Measurements from ENCODE around the gene RIMS1. TPM values are rescaled to one million over a fixed set of nuclear protein-coding genes. Genes with fewer than 3 reads are reported as not detected.

Gene RIMS1
- total and polyA plus RNA-seq, 2 of the 13 experiments (the other 11 are each of a cell fraction or from before 2014, with no cell fraction given), result not detected

GRCh38 chr6:72411872-72412708, 525.7 kb downstream of the RIMS1 start (continued):
- no peak for TF ChIP-seq ATF4 (CRISPR knock-in tag; IDR thresholded peaks at IDR 0.05)
- no peak for TF ChIP-seq ZNF777 (CRISPR knock-in tag; IDR thresholded peaks at IDR 0.05)
- no peak for TF ChIP-seq ZMYM3 (CRISPR knock-in tag; IDR thresholded peaks at IDR 0.05)
- no peak for TF ChIP-seq ZNF20 (CRISPR knock-in tag; IDR thresholded peaks at IDR 0.05)
- no peak for TF ChIP-seq SIN3A (IDR thresholded peaks at IDR 0.05; ENCODE audit: borderline replicate concordance, low read depth, low read length)
- 0 out of 2 replicates have a peak, but pooled peaks have one; percentile 37 for TF ChIP-seq ZNF605 (CRISPR knock-in tag; IDR thresholded peaks at IDR 0.05)
- TF ChIP-seq U2AF2 (IDR thresholded peaks at IDR 0.05; ENCODE audit: low read depth, low read length), result no peak
- TF ChIP-seq KLF13 (CRISPR knock-in tag; IDR thresholded peaks at IDR 0.05), result no peak
- no peak for TF ChIP-seq HOXA7 (CRISPR knock-in tag; IDR thresholded peaks at IDR 0.05)
- no peak for TF ChIP-seq ZFP36 (IDR thresholded peaks at IDR 0.05; ENCODE audit: borderline replicate concordance, low read depth, low read length, partially characterized antibody)
- no peak for TF ChIP-seq HNF4A (CRISPR knock-in tag; IDR thresholded peaks at IDR 0.05)
- TF ChIP-seq SOX6 (IDR thresholded peaks at IDR 0.05), result no peak
- no peak for TF ChIP-seq SOX6 (CRISPR knock-in tag; IDR thresholded peaks at IDR 0.05)
- no peak for TF ChIP-seq SPEN (CRISPR knock-in tag; IDR thresholded peaks at IDR 0.05; ENCODE audit: low read depth)
- no peak for TF ChIP-seq ELF1 (CRISPR knock-in tag; IDR thresholded peaks at IDR 0.05)
- no peak for TF ChIP-seq MNT (IDR thresholded peaks at IDR 0.05)
- TF ChIP-seq ZNF292 (CRISPR knock-in tag; IDR thresholded peaks at IDR 0.05; ENCODE audit: borderline replicate concordance, low read depth), result no peak
- TF ChIP-seq NR2F6 (IDR thresholded peaks at IDR 0.05), result no peak
- no peak for TF ChIP-seq NR2F6 (CRISPR knock-in tag; IDR thresholded peaks at IDR 0.05)
- no peak for TF ChIP-seq ATF2 (CRISPR knock-in tag; IDR thresholded peaks at IDR 0.05)
- TF ChIP-seq ZFYVE20 (CRISPR knock-in tag; IDR thresholded peaks at IDR 0.05; ENCODE audit: borderline replicate concordance, low read depth), result no peak
- TF ChIP-seq NR1H2 (CRISPR knock-in tag; IDR thresholded peaks at IDR 0.05; ENCODE audit: borderline replicate concordance, low read depth), result no peak
- TF ChIP-seq NPAS2 (CRISPR knock-in tag; IDR thresholded peaks at IDR 0.05; ENCODE audit: borderline replicate concordance), result no peak
- TF ChIP-seq ZNF781 (CRISPR knock-in tag; IDR thresholded peaks at IDR 0.05; ENCODE audit: borderline replicate concordance, not compliant biosample characterization), result no peak
- TF ChIP-seq ZNF101 (CRISPR knock-in tag; IDR thresholded peaks at IDR 0.05; ENCODE audit: borderline replicate concordance, low read depth), result no peak

All from HepG2 (cell line).